NCI-H460 (cell line): ENCODE data around the gene AIFM2. TPM values are rescaled to one million over a fixed set of nuclear protein-coding genes. Genes with fewer than 3 reads are reported as not detected.

ENCODE experiments used
- DNase-seq: peaks from one replicate; pipeline ENCODE4 v3.0.0-alpha.2; 2016; ENCODE audit warnings: low read depth; ENCODE audit errors: extremely low read depth
- total RNA-seq: library from RNA; depleted of rRNA; stranded (reverse); fragments of >200 nt; shearing (Covaris generic); gene quantifications from 2 replicates; pipeline ENCODE4 v1.2.3, GENCODE V29; 2014

The AIFM2 gene
- total RNA-seq, 1 experiment from 2014 or later: 40.6 TPM

DNA sequence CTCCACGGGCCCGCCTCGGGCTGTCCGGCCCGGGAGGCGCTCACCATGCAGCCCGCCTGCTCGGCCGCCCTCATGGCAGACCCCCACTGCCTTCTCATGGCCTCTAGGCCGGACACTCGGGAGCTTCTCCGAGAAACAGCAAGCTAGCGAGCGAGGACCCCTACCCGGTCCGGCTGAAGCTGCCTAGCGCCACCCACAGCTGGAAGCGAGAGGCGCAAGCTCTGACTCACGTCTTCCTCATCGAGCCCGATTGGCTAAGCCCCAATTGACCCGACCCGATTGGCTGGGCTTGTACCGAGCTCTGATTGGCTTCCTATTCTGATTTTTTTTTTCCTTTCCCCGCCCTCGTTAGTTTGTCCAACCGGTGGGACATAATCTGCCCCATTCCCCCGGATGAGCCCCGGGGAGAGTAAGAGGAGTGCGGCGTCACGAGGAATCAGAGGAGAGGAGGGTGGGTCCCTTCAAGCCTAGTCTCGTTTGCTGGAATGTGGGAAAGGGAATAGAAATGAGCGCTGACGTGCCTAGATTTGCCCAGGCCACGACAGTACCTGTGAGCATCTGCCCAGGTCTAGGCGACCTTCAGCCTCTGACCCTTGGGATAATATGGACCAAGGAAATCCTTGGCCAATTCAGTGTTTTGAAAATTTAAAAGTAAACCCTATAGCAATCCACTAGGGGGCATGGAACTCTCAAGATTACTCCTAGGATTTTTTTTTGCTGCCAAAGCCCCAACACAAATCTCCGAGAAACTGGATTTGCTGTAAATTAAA lies 14.0 kb upstream of the AIFM2 start, which contains the start of gene TYSND1:
Gene TYSND1 (minus strand): TSS at position 212 of the 770 bp plus-strand sequence. CDS start 114 bp downstream, at position 98.
- DNase-seq: peak; percentile 99

DNA sequence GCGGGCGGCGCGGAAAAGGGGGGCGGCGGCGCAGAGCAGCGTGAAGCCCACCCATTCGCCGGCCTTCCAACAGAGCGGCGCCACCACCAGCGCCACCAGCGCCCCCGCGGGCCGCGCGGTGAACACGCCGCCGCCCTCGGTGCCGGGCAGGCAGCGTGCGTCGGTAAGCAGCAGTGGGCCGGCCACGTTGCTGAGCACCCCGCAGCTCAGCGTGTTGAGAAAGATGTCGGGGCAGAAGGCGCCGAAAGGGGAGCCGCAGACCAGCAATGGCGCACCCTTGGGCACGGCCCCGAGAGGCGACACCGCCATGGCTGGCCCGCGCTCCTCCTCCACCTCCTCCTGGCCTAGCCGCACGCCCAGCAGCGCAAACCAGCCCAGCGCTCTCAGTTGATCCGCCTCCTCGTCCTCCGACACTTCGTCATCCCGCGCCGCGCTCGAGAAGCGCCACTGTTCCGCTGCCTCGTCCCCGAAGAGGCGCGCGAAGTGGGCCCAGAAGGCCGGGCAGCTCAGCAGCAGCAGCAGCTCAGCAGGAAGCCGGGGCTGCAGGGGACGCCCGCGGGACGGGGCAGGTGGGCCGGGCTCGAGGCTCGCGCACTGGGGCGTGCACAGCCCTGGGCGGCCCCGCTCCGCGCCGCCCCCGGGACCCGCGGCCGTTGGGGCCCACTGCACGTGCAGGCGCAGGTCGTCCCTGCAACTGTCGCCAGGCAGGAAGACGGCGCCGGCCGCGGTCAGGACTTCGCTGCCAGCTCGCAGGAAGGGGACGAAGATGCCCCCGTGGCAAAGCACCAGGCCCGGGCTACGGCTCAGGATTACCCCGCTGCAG lies 13.3 kb upstream of the AIFM2 start:
- peak; percentile 43 for DNase-seq

DNA sequence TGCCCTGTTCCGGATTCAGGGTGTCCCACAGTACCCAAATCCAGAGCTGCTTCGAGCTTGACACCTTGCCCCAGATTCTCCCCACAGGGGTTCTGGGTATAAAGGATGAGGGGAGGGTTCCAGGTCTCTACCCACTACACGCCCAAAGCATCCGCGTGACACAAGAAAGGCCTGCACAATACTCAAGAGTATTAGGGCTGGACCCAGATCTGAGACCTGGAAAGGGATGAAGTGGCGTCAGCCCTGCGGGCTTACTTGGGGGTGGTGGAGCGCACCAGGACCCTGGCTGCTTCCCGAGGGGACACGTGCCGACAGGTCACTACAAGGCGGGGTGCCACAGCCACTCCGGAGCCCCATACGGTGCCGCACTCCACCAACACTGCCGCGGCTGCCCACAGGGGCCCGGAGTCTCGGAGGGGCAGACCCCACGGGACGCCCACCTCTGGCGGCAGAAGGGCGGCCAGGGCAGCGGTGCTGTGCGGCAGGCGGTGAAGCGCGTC lies 12.6 kb upstream of the AIFM2 start:
- DNase-seq: no peak

DNA sequence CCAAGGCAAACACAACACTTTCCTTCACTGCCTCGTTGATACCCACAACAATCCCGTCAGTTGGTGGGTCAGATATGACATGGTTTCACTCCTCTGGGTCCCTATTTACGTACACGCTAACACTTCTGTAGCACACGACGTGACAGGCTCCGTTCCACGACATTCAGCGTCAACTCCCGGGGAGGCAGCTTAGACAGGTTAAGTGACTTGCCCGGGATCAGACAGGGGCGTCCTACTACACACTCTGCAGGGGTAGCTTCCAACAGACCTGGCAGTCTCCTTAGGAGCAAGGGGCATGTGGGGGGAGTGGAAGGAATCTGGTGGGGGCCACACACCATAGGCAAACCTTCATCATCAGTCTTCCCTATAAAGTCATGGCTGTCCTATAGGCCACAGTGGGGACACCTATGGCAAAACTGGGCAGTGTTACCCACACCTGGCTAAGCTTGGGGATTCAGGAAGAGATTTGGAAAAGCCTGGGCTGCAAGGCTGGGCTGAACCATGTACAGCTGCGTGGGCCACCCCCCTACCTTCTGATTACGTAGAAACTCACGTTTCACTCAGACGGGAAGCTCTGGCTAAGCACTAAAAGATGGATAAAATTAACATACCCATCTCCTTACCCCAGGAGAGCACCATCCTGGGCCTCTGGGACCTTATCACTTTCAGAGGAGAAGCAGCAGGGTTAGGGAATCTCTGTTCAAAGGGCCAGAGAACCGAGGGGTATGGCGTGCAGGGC lies 11.9 kb upstream of the AIFM2 start:
- DNase-seq: no peak

DNA sequence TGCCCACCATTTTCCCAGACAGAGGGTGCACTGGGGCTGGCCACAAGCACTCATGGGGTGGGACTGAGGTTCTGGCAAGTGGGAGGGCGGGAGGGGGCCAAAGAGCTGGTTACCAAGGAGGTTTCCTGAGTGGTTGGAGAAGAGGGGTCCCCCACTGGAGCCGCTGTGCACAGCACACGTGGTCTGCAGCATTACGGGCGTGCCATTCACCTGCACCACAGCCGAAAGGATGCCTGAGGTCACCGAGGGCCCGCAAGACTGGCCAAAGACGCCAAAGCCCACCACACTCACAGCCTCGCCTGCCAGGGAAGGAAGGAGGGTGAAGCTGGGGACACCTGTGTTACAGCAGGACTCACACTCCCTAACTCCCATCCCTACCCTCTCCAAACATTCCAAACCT lies 9.9 kb upstream of the AIFM2 start:
- no peak for DNase-seq

DNA sequence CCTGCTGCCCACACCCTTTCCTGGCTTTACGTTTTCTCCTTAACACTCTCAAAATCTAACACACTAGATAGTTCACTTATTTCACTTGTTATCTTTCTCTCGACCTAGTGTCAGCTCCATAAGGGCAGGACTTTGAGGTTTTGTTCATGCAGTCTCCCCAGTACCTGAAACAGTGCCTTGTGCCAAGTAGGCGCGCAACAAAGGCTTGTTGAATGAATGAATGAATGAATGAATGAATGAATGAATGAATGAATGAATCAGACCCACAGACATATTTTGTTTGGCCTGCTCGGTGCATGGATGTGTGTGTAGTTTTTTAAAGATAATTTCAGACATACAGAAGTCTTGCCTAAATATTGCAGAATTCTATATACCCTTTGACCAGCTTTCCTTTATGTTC lies 7.7 kb upstream of the AIFM2 start:
- no peak for DNase-seq

DNA sequence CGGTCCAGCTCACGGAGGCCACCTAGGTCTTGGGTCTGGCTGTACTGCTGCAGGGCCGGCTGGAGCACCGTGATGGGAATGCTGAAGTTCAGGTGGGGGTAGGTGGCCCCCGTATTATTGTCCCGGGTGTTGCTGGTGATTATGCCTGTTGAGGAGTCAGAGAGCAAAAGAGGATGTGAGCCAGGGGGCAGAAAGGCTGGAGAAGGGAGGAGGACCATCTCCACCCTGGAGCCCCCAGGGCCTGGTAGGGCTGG lies 7.3 kb upstream of the AIFM2 start:
- DNase-seq: no peak

DNA sequence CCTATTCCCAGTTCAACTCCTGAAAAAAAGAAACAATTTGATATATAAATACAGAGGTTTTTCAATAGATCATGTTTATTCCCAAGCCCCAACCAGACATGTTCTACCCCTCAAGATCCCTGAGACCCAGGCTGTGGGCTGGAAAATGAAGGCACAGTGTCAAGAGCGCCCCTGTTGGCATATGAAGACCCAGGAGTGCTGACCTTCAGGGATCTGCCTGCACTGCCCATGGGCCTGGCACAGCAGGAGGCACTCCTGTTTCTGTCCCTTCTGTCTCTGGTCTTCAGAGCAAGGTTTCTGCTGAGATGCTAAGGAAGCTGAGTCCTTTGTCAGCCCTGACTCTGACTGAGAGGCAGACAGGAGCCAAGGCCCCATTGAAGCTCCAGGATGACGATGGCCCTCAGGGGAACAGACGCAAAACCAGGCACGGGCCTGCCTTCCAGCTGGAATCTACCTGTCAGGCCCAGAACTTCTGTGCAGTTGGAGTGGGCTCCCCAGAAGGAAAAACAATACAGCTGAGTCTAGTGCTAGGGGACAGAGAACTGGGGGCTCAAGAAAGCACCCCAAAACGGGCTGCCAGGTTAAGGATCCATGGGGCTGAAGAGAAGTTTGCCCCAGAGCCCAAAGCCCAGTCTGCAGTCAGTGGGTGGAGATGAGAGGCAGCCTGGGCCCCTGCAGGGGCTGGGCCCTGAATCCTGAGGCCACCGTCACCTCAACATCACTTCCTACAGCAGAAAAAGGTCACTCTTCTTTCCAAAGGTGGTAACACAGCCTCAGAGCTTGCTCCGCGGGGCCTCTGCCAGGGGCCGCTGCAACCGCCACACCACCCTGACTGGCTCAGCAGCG lies 6.7 kb upstream of the AIFM2 start:
- no peak for DNase-seq

DNA sequence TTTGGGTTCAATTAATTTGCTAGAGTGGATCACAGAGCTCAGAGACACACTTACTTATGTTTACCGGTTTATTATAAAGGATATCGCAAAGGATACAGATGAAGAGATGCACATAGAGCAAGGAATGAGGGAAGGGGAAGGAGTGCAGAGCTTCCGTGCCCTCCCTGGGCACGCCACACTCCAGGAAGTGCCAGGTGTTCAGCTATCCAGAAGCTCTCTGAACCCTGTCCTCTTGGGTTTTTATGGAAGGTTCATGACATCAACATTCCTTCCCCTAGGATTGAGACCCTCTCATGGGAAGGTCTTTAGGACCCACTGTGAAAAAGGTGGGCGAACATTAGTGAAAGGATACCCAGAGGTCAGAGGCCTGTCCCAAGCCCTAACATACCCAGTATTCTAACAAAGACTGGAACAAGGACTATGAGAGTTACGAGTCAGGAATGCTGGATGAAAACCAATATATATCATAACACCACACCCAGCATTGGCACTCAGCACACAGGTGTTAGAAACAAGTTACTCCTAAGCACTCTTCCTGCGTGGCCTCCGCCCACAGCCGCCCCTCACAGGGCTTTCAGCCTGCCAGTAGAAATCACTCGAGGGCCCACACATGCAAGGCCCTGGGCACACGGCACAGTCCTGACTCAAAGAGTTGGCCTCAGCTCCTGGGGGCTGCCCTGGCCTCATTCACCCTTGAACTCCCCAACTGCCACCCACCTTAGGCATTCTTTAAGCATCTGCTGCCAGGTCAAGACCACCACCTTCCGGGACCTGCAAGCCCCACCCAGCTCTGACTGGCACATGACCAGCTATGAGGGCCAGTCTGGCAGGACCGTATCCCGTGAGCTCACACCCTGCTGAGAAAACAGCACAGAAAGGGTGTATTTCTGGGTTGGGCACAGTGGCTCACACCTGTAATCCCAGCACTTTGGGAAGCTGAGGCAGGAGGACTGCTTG lies 5.6 kb upstream of the AIFM2 start:
- peak; percentile 70 for DNase-seq

DNA sequence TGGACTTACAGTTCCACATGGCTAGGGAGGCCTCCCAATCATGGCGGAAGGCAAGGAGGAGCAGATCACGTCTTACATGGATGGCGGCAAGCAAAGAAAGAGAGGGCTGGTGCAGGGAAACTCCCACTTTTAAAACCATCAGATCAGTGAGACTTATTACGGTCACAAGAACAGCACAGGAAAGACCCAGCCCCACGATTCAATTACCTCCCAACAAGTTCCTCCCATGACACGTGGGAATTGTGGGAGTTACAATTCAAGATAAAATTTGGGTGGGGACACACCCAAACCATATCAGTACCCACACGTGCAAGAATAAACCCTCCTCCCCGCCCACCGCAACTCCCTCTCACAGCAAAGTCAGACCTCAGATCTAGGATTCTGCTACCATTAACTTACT lies 4.5 kb upstream of the AIFM2 start:
- no peak for DNase-seq

DNA sequence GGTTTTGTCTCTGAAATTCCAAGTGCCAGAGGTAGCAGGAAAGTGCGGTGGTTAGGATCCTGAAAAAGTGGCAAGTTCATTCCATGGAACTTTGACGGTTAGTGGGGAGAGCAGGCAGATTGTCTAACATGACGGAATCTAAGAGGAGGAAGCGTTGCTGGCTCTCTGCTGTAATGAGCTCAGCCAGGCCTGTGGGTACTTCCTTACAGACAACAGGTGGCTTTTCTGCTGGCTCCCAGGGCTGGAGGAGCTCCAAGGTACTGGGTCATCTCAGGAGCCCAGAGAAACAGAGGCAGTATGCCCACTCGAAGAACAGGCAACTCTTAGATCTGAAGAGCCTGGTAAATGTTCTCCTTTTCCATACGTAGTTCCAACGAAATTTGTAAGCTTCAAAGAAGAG lies 3.1 kb upstream of the AIFM2 start:
- DNase-seq: no peak

DNA sequence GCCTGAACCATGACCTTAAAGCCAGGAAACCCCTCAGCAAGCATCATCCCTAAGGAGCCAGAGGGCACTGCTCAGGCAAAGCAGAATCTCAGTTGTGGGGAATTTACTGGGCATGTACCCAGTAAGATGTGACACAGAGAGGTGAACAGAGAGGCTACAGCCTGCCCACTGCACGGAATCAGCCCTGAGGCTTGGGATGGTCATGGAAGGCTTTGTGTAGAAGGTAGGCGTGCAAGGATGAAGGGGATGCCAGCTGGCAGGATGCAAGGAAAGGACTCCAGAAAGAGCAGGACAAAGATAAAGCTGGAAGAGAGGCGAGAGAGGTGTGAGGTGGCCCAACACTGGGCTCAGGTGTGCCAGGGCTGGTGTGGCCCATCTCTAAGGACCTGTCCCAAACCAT lies 2.4 kb upstream of the AIFM2 start:
- DNase-seq: no peak

DNA sequence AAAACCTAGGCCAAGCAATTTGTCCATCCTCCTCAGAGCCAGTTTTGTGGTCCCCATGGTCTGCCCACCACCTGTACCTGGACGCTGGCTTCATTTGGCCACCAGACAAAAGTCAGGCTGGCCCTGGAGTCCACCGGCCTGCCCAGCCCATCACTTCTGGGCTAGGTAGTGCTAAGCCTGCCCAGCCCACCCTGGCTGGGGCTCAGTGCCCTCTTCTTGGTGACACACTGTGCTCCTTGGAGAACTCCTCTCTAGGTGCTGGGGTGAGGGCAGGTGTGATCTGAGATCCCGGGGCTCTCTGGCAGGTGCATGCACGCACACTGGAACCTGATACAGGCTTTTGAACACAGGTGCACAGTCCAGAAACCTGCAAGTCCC lies 1.1 kb downstream of the AIFM2 start:
- DNase-seq: no peak

DNA sequence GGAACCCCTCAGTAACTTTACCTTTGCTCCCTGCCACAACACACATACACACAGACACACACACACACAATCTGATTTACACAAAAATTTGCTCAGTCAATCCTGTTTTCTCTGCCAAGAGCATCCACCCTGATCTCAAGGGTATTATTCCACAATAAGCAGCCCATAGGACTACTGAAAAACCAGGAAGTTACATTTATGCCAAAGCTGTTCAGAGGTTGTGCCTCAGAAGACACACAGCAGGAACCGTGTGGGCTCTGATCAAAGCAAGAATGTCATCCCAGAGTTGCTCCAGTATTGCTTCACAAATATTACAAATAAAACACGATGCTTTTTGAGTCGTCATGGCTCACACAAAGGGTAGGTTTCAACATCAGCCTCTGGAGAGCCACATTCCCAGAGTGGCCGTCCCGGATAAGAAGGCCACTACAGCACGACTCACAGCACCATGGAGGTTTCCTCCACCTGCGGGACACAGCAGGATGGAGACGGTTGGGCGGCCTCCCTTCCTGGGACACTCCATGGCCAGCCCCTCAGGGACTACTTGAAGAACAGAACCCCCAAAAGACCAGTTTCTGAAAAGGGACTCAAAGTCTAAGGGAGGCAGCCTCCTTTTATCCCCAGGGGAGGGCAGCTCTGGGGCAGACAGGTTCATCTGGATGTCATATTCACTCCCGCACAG lies 1.6 kb downstream of the AIFM2 start:
- peak; percentile 48 for DNase-seq

DNA sequence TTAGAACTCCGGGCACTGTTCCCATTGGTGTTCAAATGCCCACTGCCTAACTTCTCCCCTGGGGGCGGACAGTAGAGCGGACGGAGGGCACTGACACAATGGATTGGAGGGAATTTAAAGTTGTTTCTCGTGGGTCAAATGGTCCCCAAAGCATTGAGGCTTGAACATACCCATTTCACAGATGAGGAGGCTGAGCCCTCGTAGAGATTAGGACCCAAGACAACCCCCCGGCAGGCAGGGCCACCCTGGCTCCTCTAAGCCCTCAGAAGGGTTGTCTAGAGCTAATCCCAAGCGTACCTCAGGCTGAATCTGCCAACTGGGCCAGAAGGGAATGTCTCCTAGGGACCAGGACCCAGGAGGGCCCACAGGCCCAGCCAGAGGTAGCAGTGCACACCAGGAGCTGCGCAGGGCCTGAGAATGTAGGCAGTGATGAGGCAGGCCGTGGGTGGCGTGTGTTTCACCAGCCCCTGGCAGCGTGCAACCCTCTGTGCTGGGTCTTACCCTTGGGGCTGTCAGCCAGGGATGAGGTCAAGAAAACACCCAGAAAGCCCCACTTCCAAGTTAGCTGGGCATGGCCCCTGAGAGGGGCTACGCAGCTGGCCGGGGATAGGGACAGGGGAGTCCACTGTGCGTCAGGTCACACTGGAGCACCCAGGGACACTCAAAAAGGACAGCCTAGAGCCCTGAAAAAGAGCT lies 5.8 kb downstream of the AIFM2 start:
- no peak for DNase-seq

DNA sequence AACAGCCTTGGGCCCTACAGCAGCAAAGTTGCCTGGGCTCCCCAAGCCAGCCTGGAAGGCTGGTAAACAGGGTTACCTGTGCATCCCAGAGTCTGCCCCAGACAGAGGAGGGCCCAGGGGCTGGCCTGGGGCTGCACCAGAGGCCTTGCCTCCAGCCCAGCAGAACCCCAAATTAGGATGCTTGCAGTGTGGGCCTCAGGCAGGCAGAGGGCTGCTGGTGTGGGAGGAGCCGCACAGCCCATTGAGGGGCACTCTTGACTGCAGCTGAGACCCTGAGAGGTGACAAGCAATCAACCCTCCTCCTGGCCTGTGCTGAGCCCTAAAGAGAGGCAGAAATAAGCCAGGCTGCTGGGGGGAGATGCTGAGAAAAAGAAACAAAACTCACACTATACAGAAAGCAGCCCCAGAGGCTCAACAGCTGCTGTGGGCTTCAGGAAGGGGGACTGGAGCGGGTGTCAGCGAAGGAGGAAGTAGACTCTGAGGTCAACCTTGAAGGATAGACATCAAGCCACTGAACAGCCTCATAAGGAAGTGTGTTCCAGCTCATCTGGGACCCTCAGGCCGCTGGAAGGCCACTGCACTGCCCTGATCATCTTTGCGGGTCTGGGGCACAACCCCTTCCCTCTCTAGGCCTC lies 6.6 kb downstream of the AIFM2 start:
- no peak for DNase-seq

DNA sequence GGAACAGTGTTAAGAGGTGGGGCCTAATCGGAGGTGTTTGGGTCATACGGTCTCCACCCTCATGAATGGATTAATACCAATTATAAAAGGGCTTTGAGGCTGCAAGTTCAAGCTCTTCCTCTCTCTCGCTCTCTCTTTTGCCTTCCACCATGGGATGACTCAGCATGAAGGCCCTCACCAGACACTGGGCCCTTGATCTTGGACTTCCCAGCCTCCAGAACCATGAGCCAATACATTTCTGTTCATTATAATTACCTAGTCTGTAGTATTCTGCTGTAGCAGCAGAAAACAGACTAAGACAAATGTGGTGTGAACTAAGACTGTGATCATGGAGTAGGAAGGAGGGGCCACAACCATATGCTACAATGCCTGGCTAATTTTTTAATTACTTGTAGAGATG lies 7.7 kb downstream of the AIFM2 start:
- no peak for DNase-seq

DNA sequence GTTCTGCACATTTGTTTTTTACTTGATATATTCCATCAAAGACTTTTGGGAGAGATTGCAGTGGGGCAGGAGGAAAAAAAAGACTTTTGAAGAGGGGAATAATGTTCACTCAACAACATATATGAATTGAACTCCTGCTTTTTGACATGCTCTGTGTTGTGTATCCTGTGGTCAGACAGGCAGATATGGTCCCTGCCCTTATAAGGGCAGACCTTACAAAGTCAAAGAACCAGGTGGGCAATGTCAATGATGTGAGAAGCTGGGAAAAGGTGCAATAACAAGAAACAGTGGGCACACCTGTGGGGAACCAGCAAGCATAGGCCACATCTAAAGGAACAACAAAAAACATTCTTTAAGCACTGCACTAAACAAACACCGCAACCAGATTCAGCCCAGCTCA lies 8.2 kb downstream of the AIFM2 start:
- no peak for DNase-seq
